NOMO-1 (cell line): ENCODE data around the gene PYDC1.
"Not testable (repeated sequence)": the region's sequence is repeated elsewhere in the genome, so short reads cannot be mapped to it uniquely, and the experiment has no call there.

Source experiments
- DNase-seq, 2 experiments: peaks; one replicate each; lab custom pipeline; 2025; ENCODE audit not compliant: unreplicated experiment in 2 of 2; lab: John Stamatoyannopoulos, UW

The PYDC1 gene

GRCh38 chr16:31196324-31197088, 20.4 kb downstream of the PYDC1 start:
- no peak for DNase-seq

- DNase-seq, result not testable (repeated sequence)
These were observed 21.1 kb downstream of the PYDC1 start for GRCh38 chr16:31195861-31196260.

- no peak for DNase-seq
These were observed 22.0 kb downstream of the PYDC1 start for GRCh38 chr16:31194898-31195297.

- no peak for DNase-seq
These were observed 23.1 kb downstream of the PYDC1 start for GRCh38 chr16:31193874-31194273.

GRCh38 chr16:31192856-31193642, 23.9 kb downstream of the PYDC1 start:
- DNase-seq, result no peak

GRCh38 chr16:31191697-31192428, 25.1 kb downstream of the PYDC1 start:
- no peak for DNase-seq

GRCh38 chr16:31190818-31191444, 26.0 kb downstream of the PYDC1 start:
- DNase-seq, result no peak

GRCh38 chr16:31190061-31190460, 26.9 kb downstream of the PYDC1 start:
- DNase-seq, result no peak

GRCh38 chr16:31189412-31189778, 27.5 kb downstream of the PYDC1 start:
- DNase-seq, result no peak

- DNase-seq, result no peak
These were observed 28.2 kb downstream of the PYDC1 start for GRCh38 chr16:31188450-31189411.

GRCh38 chr16:31187808-31188189, 29.1 kb downstream of the PYDC1 start:
- no peak for DNase-seq

- DNase-seq, result no peak
These were observed 29.8 kb downstream of the PYDC1 start for GRCh38 chr16:31186930-31187807.

- DNase-seq, result peak; percentile 59 to 61
These were observed 30.8 kb downstream of the PYDC1 start for GRCh38 chr16:31186176-31186575.

GRCh38 chr16:31185339-31185738, 31.6 kb downstream of the PYDC1 start:
- DNase-seq, result no peak

- no peak for DNase-seq
These were observed 32.0 kb downstream of the PYDC1 start for GRCh38 chr16:31184888-31185287.

- DNase-seq, result no peak
These were observed 33.2 kb downstream of the PYDC1 start for GRCh38 chr16:31183432-31184428.

GRCh38 chr16:31182391-31182790, 34.5 kb downstream of the PYDC1 start:
- DNase-seq, result no peak
